Choroid plexus epithelial cell (primary cell): ENCODE measurements around the gene RTN4R.
"Not testable (repeated sequence)": the region's sequence is repeated elsewhere in the genome, so short reads cannot be mapped to it uniquely, and the experiment has no call there.

Experiments used
- DNase-seq: peaks from one replicate; pipeline ENCODE4 v3.0.0-alpha.2; 2010; ENCODE audit warnings: low read depth
- H3K4me3 ChIP-seq: 2 replicates; pipeline ENCODE4 v1.5.1; 2011; ENCODE audit warnings: low read depth, mild to moderate bottlenecking, control low read depth, low read length, moderate library complexity
- CTCF ChIP-seq: conservative IDR thresholded peaks from 2 replicates; pipeline ENCODE4 v1.5.1; 2011; ENCODE audit warnings: low read depth, mild to moderate bottlenecking, control low read depth, inconsistent platforms, low read length, moderate library complexity

The RTN4R gene

GRCh38 chr22:20268279-20269012 lies at the start of gene RTN4R:
Gene RTN4R (minus strand): TSS chr22:20268318. CDS start chr22:20268092, 226 bp downstream.
- H3K4me3 ChIP-seq = no peak within 1 kb of the TSS
- DNase-seq = peak; percentile 31
- TF ChIP-seq CTCF = peak; percentile 51

GRCh38 chr22:20317402-20318042 lies 49.4 kb upstream of the RTN4R start:
- H3K4me3 ChIP-seq, DNase-seq: not testable (repeated sequence)
- peak; percentile 63 for TF ChIP-seq CTCF

- no peak for DNase-seq
- no peak for TF ChIP-seq CTCF
- no peak overlapping the region for H3K4me3 ChIP-seq
Observed at GRCh38 chr22:20316844-20317401, 48.8 kb upstream of the RTN4R start.

- H3K4me3 ChIP-seq = no peak overlapping the region
- DNase-seq = no peak
- no peak for TF ChIP-seq CTCF
Observed at GRCh38 chr22:20316217-20316843, 48.2 kb upstream of the RTN4R start.

- no peak for DNase-seq
- TF ChIP-seq CTCF = no peak
- no peak overlapping the region for H3K4me3 ChIP-seq
Observed at GRCh38 chr22:20315337-20316216, 47.5 kb upstream of the RTN4R start.

GRCh38 chr22:20314741-20315336 lies 46.7 kb upstream of the RTN4R start:
- DNase-seq, H3K4me3 ChIP-seq: not testable (repeated sequence)

- not testable (repeated sequence) for H3K4me3 ChIP-seq, DNase-seq
Observed at GRCh38 chr22:20314206-20314605, 46.1 kb upstream of the RTN4R start.
